SK-N-SH treated with all-trans-retinoic acid at 6 μM for 48 hours (cell line): ENCODE measurements around the gene NT5C.

Source experiments
- TCF4 ChIP-seq: fragments of 250-450 bp; sonication (Bioruptor Pico); IDR thresholded peaks from 2 replicates; pipeline ENCODE4 v1.8.0; 2021; ENCODE audit warnings: mild to moderate bottlenecking, moderate library complexity, borderline replicate concordance
- ZNF8 ChIP-seq: fragments of 450-650 bp; formaldehyde crosslinking; IDR thresholded peaks from 2 replicates; pipeline ENCODE4 v1.5.0; 2020; ENCODE audit warnings: mild to moderate bottlenecking, moderate library complexity

- no peak for TF ChIP-seq TCF4 (CRISPR knock-in tag)
- no peak for TF ChIP-seq ZNF8 (CRISPR knock-in tag)
Observed at GRCh38 chr17:75096082-75096625, 35.4 kb downstream of the NT5C start.
